Thoracic aorta (tissue), 2 donors: ENCODE results near the gene PCDHGA5. TPM values are rescaled to one million over a fixed set of nuclear protein-coding genes. Genes with fewer than 3 reads are reported as not detected.

Source experiments
- ATAC-seq: fragments of 150-250 bp; one replicate; pipeline ENCODE4 v1.8.0; 2017; ENCODE audit warnings: low read depth; ENCODE audit not compliant: insufficient number of reproducible peaks, low FRiP score
- DNase-seq: peaks from one replicate; pipeline ENCODE4 v3.0.0-alpha.2; 2020; ENCODE audit warnings: low spot score
- H3K27ac ChIP-seq, 2 donors: fragments of 200-600 bp; sonication (generic); 1 replicate in 1 of 2; 2 replicates in 1 of 2; pipeline ENCODE4 v1.5.1; 2016; ENCODE audit warnings: mild to moderate bottlenecking in 2 of 2, moderate library complexity in 2 of 2
- H3K27me3 ChIP-seq: fragments of 200-600 bp; sonication (generic); replicated peaks from 2 replicates; pipeline ENCODE4 v1.6.0; 2016; ENCODE audit warnings: mild to moderate bottlenecking; ENCODE audit not compliant: insufficient read depth
- H3K36me3 ChIP-seq: fragments of 200-600 bp; sonication (generic); one replicate; pipeline ENCODE4 v1.5.1; 2016
- H3K4me1 ChIP-seq, 2 donors: fragments of 200-600 bp; sonication (generic); 1 replicate in 1 of 2; 2 replicates in 1 of 2; pipeline versions ENCODE4 v1.5.1 to v1.6.0; 2016; ENCODE audit warnings: low read depth in 2 of 2, mild to moderate bottlenecking in 1 of 2; ENCODE audit not compliant: control insufficient read depth in 1 of 2
- H3K4me3 ChIP-seq: fragments of 200-600 bp; sonication (generic); 2 replicates; pipeline ENCODE4 v1.5.1; 2016; ENCODE audit warnings: mild to moderate bottlenecking
- H3K9me3 ChIP-seq: fragments of 200-600 bp; sonication (generic); 2 replicates; pipeline ENCODE4 v1.5.1; 2016
- CTCF ChIP-seq: fragments of 200-600 bp; sonication (generic); IDR thresholded peaks from one replicate; pipeline ENCODE4 v1.5.1; 2019; ENCODE audit warnings: antibody characterized with exemption
- total RNA-seq, 2 donors: library from RNA; depleted of rRNA; stranded (reverse); fragments of >200 nt; gene quantifications; one replicate each; pipeline versions ENCODE4 v1.1.0 to v1.2.3, GENCODE V29; 2016

Gene PCDHGA5
- total RNA-seq, 2 donors from 2014 or later, result 9.5 to 12.5 TPM

GRCh38 chr5:141362719-141363118 lies 1.2 kb upstream of the PCDHGA5 start:
- ATAC-seq, result no peak
- Histone ChIP-seq H3K9me3 (peaks cover 90% of the 10 kb centered on the region), H3K27ac (no peak overlapping the region), H3K36me3 (no peaks in the 10 kb centered on the region), H3K4me3 (no peak overlapping the region), H3K27me3 (no peaks in the 10 kb centered on the region), H3K4me1 (no peaks in the 10 kb centered on the region)
- DNase-seq, result no peak
- no peak for TF ChIP-seq CTCF

GRCh38 chr5:141366016-141366896 lies 2.3 kb downstream of the PCDHGA5 start:
- Histone ChIP-seq H3K4me1 (no peaks in the 10 kb centered on the region), H3K27ac (no peak overlapping the region), H3K27me3 (no peaks in the 10 kb centered on the region), H3K36me3 (no peaks in the 10 kb centered on the region), H3K9me3 (peaks cover 85% of the 10 kb centered on the region), H3K4me3 (peak overlapping the region; percentile 13)
- DNase-seq, result no peak
- ATAC-seq, result no peak
- no peak for TF ChIP-seq CTCF

- DNase-seq, result no peak
- no peaks in the 10 kb centered on the region for H3K27me3 ChIP-seq
- no peaks in the 10 kb centered on the region for H3K4me1 ChIP-seq
- TF ChIP-seq CTCF, result no peak
- peak within 1 kb of the TSS; percentile 41 for H3K4me3 ChIP-seq
- peaks cover 93% of the 10 kb centered on the region for H3K9me3 ChIP-seq
- no peak within 1 kb of the TSS for H3K27ac ChIP-seq
- ATAC-seq, result no peak
- H3K36me3 ChIP-seq, result no peaks in the 10 kb centered on the region
These were observed 6.3 kb downstream of the PCDHGA5 start, which contains the start of gene PCDHGB3 for GRCh38 chr5:141369994-141370848. Gene PCDHGB3 (plus strand): TSS chr5:141370242. CDS start chr5:141370395, 153 bp downstream.

GRCh38 chr5:141371572-141372475 lies 7.9 kb downstream of the PCDHGA5 start:
- no peaks in the 10 kb centered on the region for H3K4me1 ChIP-seq
- DNase-seq (no peak), ATAC-seq (no peak)
- H3K4me3 ChIP-seq, result peak overlapping the region; percentile 24
- TF ChIP-seq CTCF, result no peak
- H3K36me3 ChIP-seq, result no peaks in the 10 kb centered on the region
- peaks cover 89% of the 10 kb centered on the region for H3K9me3 ChIP-seq
- no peaks in the 10 kb centered on the region for H3K27me3 ChIP-seq
- no peak overlapping the region for H3K27ac ChIP-seq
